ENCODE results near the gene ADGRL4.

GRCh38 chr1:78854556-78854955 is 152.0 kb downstream of the ADGRL4 start:
- no peak for TF ChIP-seq CTCF (conservative IDR thresholded peaks at IDR 0.05 in 1 of 2, IDR thresholded peaks at IDR 0.05 in 1 of 2; ENCODE audit: extremely low read depth in 1 of 2, insufficient read depth in 1 of 2, low read depth in 1 of 2, low read length in 2 of 2)
- no peak for TF ChIP-seq EZH2 (IDR thresholded peaks at IDR 0.05; ENCODE audit: borderline replicate concordance, low read length)

Data from mammary epithelial cell (primary cell).